Large intestine (tissue), 3 donors: ENCODE measurements around the gene DIAPH2. TPM values are rescaled to one million over a fixed set of nuclear protein-coding genes. Genes with fewer than 3 reads are reported as not detected.

Source experiments
- DNase-seq, 2 donors: peaks; one replicate each; pipeline versions ENCODE4 v3.0.0 to v3.0.0-alpha.2; 2013
- H3K27ac ChIP-seq: one replicate; pipeline ENCODE4 v1.5.1; 2013; ENCODE audit warnings: low read length
- H3K27me3 ChIP-seq: 2 replicates; pipeline ENCODE4 v1.6.1; 2013; ENCODE audit warnings: low read length; ENCODE audit not compliant: control insufficient read depth, insufficient read depth
- H3K36me3 ChIP-seq: 2 replicates; pipeline ENCODE4 v1.6.1; 2013; ENCODE audit warnings: low read length; ENCODE audit not compliant: control insufficient read depth, insufficient read depth
- H3K4me1 ChIP-seq: one replicate; pipeline ENCODE4 v1.6.1; 2013; ENCODE audit warnings: low read length; ENCODE audit not compliant: control insufficient read depth, insufficient read depth
- H3K4me3 ChIP-seq: one replicate; pipeline ENCODE4 v1.5.1; 2013; ENCODE audit warnings: low read length
- H3K9me3 ChIP-seq: one replicate; pipeline ENCODE4 v1.6.1; 2013; ENCODE audit warnings: mild to moderate bottlenecking, low read depth, low read length, moderate library complexity; ENCODE audit not compliant: control insufficient read depth
- WGBS: methylation state at CpG from one replicate; pipeline ENCODE4 v1.1.5; 2013; ENCODE audit warnings: low lambda C conversion rate; ENCODE audit not compliant: insufficient coverage; 5-methylcytosine and 5-hydroxymethylcytosine counted together
- polyA plus RNA-seq: library from polyadenylated mRNA; unstranded; fragments of 120-200 nt; gene quantifications from one replicate; pipeline ENCODE4 v1.2.1, GENCODE V29; 2013

Gene DIAPH2
- polyA plus RNA-seq, 1 donor, result 10.3 TPM

DNA sequence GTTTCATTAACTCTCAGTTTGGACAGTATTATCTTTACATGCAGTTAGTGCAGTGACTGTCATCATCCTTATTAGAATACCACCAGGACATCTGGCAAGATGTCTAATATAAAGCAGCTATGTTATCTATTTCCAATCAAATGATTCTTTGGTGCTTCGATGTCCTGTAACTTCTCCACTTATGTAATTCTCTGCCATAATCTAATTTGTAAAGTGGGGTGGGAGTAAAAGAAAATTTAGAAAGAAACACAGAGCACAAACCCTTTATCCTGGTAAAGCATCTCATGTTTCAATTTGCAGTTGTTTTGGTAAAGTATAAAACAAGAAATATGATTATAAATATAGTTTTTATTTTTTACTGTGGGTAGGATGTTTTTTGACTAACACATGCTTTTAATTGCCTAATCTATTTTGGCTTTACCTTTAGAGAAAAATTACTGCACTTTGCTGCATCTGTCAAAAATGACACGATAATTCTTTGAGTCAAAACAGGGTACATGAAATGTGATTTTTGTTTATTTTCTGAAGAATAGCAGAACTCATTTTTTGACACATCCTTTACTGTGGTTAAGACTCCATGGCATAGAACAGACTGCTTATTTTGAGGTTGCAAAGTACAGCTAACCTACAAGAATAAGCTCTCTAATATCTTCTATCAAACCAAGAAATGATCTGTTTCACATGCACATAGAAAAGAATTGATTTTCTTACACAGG, 581.9 kb downstream of the DIAPH2 start:
- Histone ChIP-seq H3K4me3 (no peak overlapping the region), H3K4me1 (peaks cover 3% of the 10 kb centered on the region), H3K27ac (no peak overlapping the region), H3K9me3 (no peaks in the 10 kb centered on the region), H3K27me3 (no peaks in the 10 kb centered on the region), H3K36me3 (no peaks in the 10 kb centered on the region)
- no peak for DNase-seq
- no CpG with 5 or more reads among the region's 2 CpGs for WGBS

DNA sequence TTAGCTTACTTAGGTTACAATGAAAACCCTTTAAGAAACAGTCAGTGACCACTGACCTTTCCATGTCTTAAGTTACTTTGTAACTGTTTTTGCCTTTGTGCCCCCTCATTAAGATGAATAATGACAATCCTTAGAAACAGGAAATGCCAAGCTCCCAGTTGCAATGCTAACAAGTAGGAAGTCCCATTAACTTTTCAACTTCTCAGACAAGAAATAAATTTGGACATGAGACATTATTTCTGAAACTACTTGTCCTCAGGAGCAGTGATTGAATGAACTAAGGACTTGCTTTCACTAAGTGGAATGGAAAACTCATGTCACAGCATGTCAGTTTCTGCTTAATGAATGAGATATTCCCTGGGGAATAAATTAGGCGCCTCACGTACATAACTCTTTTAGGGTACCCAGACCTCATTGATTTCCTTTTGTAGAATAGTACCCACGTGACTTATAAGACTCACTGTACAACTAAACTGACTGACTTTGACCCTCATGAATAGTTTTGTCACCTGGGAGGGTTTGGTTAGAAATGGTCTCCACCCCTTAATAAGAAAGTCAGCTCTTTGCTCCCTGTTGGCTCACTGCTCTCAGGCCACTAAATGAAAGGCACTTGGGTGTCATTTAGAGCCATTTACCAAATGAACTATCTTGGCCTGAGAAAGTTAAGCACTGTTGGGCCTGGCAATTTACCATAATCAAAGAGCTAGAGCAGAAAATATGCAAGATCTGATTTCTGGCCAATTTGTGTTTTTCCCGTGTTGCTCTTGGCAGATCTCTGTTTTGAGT, 582.9 kb downstream of the DIAPH2 start:
- Histone ChIP-seq H3K4me3 (no peak overlapping the region), H3K9me3 (no peaks in the 10 kb centered on the region), H3K27me3 (no peaks in the 10 kb centered on the region), H3K27ac (no peak overlapping the region), H3K36me3 (no peaks in the 10 kb centered on the region), H3K4me1 (peaks cover 3% of the 10 kb centered on the region)
- DNase-seq, result peak in 1 of 2 donors; percentile 30
- no CpG with 5 or more reads among the region's 4 CpGs for WGBS

DNA sequence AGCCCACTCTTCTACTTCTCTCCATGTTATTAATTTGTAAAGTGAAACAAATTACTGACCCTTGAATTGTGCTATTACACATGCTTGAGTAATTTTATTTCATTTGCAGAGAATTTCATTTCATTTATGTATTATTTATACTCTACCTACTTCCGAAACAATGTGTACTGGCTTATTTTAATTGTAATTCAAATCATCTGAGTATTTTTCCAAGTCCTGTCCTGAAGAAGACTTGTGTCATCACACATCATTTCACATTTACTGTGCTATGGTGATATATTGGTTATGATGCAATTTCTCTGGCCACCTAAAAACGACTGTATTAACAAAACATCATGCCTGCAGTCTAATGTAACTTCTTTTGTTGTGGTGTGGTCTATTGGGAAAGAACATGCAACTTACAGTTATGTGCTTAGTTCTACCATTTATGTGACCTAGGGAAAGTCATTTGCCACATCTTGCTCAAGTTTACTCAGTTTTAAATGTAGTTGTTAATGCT, 583.6 kb downstream of the DIAPH2 start:
- H3K36me3 ChIP-seq, result no peaks in the 10 kb centered on the region
- no peak overlapping the region for H3K4me3 ChIP-seq
- H3K27ac ChIP-seq, result no peak overlapping the region
- no peaks in the 10 kb centered on the region for H3K9me3 ChIP-seq
- H3K27me3 ChIP-seq, result no peaks in the 10 kb centered on the region
- H3K4me1 ChIP-seq, result peaks cover 3% of the 10 kb centered on the region
- WGBS, result no CpG with 5 or more reads among the region's 2 CpGs
- no peak for DNase-seq

DNA sequence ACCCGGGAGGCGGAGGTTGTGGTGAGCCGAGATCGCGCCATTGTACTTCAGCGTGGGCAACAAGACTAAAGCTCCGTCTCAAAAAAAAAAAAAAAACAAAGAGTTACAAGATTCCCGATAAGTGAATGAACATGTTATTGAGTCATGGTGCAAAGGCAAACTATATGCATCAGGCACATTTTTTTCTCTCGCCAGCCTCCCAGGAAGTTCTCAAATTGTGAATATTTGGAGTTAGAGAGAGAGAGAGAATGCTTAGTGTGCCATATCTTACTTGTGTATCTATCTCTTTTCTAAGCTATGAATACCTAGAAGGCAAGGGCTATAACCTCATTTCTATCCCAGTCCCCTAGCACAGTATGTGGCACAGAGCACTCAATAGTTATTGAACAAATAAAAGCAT, 599.9 kb downstream of the DIAPH2 start:
- Histone ChIP-seq H3K4me1 (no peaks in the 10 kb centered on the region), H3K27ac (no peak overlapping the region), H3K4me3 (no peak overlapping the region), H3K27me3 (no peaks in the 10 kb centered on the region), H3K36me3 (no peaks in the 10 kb centered on the region), H3K9me3 (no peaks in the 10 kb centered on the region)
- no peak for DNase-seq
- no CpG with 5 or more reads among the region's 9 CpGs for WGBS

DNA sequence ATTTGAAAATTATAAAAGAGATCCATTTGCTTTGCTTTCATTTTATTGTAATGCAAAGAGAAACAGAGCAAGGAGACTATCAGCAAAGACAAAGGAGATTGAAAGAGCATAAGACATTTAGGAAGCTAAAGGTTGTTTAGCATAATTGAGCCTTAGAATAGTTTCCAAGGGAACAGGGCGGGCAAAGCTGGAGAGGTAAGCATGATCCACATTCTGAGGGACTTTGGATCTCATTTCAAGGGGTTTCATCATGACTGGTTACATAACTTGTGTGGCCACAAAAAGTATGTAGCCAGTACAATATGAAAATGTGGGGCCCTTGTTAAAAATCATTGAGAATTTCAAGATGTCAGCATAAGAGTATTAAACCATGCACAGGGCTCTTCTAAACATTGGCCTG, 605.6 kb downstream of the DIAPH2 start:
- H3K9me3 ChIP-seq, result no peaks in the 10 kb centered on the region
- DNase-seq, result peak; percentile 17 to 38
- H3K27me3 ChIP-seq, result no peaks in the 10 kb centered on the region
- no CpG with 5 or more reads among the region's 1 CpG for WGBS
- no peaks in the 10 kb centered on the region for H3K4me1 ChIP-seq
- H3K36me3 ChIP-seq, result no peaks in the 10 kb centered on the region
- H3K4me3 ChIP-seq, result no peak overlapping the region
- no peak overlapping the region for H3K27ac ChIP-seq

DNA sequence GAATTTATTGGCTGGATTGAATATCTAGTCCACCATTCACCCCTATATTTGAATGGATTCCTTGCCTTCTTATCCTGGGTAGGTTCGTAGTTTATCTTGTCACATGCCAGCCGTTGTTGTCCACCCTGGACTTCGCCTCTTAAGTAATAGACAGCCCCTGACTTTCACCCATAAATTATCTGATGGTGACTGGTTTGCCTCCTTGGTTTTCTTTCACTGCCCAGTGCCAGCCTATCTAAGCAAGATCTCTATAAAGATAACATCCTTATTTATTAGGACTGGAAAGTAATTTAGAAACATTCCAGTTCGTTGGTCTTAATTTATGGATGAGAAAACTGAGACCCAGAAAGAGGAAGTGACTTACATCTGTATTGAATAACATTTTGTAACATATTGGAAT, 609.4 kb downstream of the DIAPH2 start:
- Histone ChIP-seq H3K4me3 (no peak overlapping the region), H3K27ac (no peak overlapping the region), H3K36me3 (no peaks in the 10 kb centered on the region), H3K27me3 (no peaks in the 10 kb centered on the region), H3K9me3 (no peaks in the 10 kb centered on the region), H3K4me1 (no peaks in the 10 kb centered on the region)
- DNase-seq, result peak; percentile 12 to 27
- WGBS, result no CpG with 5 or more reads among the region's 4 CpGs

DNA sequence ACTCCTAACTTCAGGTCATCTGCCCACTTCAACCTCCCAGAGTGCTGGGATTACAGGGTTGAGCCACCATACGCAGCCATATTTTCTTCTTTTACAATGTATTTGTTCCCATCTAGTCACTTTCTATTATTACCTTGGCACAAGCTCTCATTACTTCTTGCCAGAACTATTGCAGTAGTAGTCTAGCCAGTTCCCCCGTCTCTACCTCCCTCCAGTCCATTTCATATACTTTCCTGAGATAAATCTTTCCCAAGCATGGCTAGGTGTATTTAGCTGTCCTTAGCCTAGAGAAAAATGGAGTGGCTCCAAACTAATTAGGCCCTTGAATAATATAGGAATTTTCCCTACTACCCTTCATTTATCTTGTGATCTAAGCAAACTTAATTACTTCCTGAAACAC, 611.3 kb downstream of the DIAPH2 start:
- Histone ChIP-seq H3K36me3 (no peaks in the 10 kb centered on the region), H3K27me3 (no peaks in the 10 kb centered on the region), H3K9me3 (no peaks in the 10 kb centered on the region), H3K27ac (no peak overlapping the region), H3K4me3 (no peak overlapping the region), H3K4me1 (no peaks in the 10 kb centered on the region)
- no CpG with 5 or more reads among the region's 2 CpGs for WGBS
- no peak for DNase-seq

DNA sequence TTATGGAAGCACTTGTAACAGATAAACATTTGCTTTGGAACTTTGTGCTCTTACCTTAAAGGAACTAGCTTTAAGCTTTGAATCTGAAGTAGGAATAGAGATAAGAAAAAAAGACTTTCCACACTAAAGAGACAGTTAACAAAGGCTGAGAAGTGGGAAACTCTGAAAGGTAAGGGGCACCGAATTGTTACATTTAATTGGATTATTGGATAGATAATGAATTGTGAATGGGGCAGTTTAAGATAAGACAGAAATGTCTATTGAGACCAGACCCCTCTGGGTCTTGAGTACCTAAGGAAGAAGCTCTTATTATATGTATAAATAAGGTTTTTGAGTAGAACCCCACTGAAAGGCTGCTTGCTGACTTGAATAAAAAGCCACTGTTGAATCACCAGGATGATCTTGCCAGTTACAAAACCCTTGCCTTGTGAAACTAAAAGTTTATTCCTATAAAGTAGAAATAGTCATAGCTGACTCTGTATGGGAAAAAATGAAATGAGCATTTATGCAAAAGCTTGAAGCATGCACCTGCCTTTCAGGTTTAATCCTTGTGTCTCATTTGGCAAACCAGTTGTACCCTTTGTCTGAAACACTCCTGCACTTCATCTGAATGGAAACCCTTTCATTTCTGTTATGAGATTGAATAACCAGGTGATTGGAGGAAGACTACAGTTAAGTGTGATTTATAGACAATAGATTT, 622.3 kb downstream of the DIAPH2 start:
- H3K36me3 ChIP-seq, result no peaks in the 10 kb centered on the region
- H3K27me3 ChIP-seq, result no peaks in the 10 kb centered on the region
- no peak overlapping the region for H3K27ac ChIP-seq
- no peaks in the 10 kb centered on the region for H3K4me1 ChIP-seq
- no CpG with 5 or more reads among the region's 1 CpG for WGBS
- DNase-seq, result no peak
- H3K9me3 ChIP-seq, result no peaks in the 10 kb centered on the region
- no peak overlapping the region for H3K4me3 ChIP-seq

DNA sequence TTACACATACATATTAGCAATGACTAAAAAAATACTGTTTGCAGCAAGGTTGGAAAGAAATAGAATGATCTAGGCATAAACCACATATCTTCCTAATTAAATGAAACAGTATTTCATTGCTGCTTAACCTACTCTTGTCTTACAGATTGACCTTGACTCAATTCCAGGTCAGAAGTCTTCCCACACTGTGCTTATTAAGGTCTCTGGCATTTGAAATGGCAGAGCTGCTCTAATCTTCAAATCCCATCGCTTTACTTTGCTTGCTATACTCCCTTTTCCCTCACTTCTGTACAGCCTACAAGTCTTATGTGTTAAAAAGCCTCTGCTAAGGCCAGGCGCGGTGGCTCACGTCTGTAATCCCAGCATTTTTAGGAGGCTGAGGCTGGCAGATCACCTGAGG, 623.5 kb downstream of the DIAPH2 start:
- no peak for DNase-seq
- H3K27ac ChIP-seq, result no peak overlapping the region
- H3K27me3 ChIP-seq, result no peaks in the 10 kb centered on the region
- H3K9me3 ChIP-seq, result no peaks in the 10 kb centered on the region
- no peaks in the 10 kb centered on the region for H3K36me3 ChIP-seq
- no peaks in the 10 kb centered on the region for H3K4me1 ChIP-seq
- no CpG with 5 or more reads among the region's 4 CpGs for WGBS
- H3K4me3 ChIP-seq, result no peak overlapping the region

DNA sequence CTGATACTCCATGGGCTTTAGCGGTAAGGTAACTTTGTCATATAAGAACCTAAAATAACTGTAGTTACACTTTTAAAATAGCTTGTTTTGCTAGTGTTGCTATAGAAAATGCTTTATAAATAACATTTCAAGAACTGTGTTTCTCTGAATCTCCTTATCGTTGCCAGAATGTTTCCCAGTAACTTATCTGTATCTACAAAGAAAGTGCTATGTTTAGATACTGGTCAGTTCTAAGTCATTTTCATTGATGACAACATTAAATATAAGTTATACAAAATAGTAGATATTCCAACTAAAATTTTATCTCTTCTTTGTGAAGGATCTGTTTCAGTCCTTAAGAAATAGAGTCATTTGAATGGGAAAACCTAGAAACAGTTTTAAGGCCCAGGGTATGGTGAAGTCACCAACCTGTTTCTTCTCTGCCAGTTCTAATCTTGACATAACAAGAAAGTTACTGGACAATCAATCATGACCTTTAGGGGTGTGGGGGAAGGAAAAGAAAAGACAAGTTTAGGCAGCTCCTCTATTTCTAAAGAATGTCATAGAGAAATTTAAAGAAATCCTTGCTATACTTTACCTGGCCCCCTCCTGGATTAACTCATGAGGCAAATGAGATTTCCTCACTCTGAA, 625.0 kb downstream of the DIAPH2 start:
- WGBS, result no CpG with 5 or more reads among the region's 2 CpGs
- DNase-seq, result no peak
- no peak overlapping the region for H3K27ac ChIP-seq
- H3K36me3 ChIP-seq, result no peaks in the 10 kb centered on the region
- no peaks in the 10 kb centered on the region for H3K4me1 ChIP-seq
- no peaks in the 10 kb centered on the region for H3K27me3 ChIP-seq
- H3K9me3 ChIP-seq, result no peaks in the 10 kb centered on the region
- no peak overlapping the region for H3K4me3 ChIP-seq
